HG02870 (cell line): ENCODE data around the gene MRPL44.
"Not testable (repeated sequence)": the region's sequence is repeated elsewhere in the genome, so short reads cannot be mapped to it uniquely, and the experiment has no call there.

ENCODE experiments used
- ATAC-seq: cut with Tn5 transposase; IDR thresholded peaks from one replicate; pipeline ENCODE4 v1.9.1; 2021; ENCODE audit warnings: mild to moderate bottlenecking, moderate library complexity; ENCODE audit not compliant: unreplicated experiment

Gene MRPL44

DNA sequence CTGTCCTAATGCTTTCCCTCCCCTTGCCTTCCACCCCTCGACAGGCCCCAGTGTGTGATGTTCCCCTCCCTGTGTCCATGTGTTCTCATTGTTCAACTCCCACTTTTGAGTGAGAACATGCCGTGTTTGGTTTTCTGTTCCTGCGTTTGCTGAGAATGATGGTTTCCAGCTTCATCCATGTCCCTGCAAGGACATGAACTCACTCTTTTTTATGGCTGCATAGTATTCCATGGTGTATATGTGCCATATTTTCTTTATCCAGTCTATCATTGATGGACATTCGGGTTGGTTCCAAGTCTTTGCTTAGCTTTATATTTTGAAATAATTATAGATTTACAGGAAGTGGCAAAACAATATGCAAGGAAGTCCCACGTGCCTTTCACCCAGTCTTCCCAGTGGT, 43.4 kb downstream of the MRPL44 start:
- ATAC-seq = not testable (repeated sequence)

GRCh38 chr2:224004105-224004695, 46.9 kb downstream of the MRPL44 start:
- no peak for ATAC-seq

- ATAC-seq = no peak
Measured at GRCh38 chr2:224008702-224009261, 51.5 kb downstream of the MRPL44 start.

DNA sequence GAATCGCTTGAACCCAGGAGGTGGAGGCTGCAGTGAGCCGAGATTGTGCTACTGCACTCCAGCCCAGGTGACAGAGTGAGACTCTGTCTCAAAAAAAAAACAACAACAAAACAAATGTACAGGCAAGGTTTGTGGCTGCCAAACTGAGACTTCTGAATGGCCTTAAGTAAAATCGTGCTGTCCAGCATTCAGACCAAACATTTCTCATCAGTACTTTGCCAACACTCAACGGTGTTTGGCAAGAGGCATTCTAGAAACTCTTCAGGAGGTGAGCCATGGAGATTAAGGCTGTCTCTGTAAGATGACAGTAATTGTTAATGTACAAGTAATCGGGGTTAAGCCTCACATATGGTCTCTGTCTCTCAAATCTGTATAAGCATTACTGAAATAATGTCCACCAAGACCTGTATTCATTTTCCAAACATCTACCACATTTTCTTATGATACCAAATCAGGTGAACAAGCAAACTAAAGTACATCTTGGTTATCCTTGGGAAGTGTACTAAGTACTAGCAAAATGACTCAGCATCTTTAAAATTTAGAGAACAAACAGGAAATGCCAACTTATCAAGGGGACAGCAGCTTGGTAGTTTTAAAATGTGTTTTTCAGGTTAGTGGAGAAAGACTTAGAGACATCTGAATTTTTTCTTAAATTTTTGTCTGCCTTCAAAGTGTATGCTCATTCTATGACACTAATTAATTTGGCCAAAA, 52.5 kb downstream of the MRPL44 start:
- no peak for ATAC-seq

DNA sequence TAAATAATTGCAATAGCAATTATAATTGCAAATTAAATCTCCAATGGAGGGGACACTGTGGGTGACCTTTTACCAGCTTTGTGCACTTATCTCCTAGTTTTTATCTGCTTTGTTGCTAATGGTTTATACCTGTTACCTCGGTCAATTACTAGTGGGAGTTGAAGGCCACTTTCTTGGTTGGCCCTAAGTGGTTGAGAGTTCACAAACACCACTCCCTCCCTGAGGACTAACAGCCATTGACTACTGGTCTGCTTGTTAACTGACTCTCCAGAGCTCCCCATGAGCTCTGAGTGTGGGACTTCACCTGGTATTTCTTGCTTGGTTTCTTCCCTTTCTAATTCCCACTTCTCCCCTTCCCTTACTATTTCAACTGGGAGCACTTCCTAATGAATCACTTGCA, 54.6 kb downstream of the MRPL44 start:
- ATAC-seq = no peak

- no peak for ATAC-seq
Measured at GRCh38 chr2:224014336-224014735, 57.1 kb downstream of the MRPL44 start.

DNA sequence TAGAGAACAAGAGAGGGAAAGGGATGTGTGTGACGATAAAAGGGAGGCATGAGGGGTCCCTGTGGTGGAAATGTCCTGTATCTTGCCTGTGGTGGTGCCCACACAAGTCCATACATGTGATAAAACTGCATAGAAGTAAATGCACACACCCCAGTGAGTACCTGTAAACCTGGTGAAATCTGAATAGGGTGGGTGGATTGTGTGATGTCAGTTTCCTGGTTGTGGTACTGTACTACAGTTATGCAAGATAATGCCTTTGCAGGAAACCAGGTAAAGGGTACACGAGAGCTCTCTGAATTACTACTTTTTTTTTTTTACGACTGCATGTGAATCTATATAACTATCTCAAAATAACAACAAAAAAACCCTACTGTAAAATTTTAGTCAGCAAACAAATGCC, 59.7 kb downstream of the MRPL44 start:
- no peak for ATAC-seq
